ENCODE measurements around the gene UBE2D2.

GRCh38 chr5:139523635-139524445, 37.3 kb upstream of the UBE2D2 start:
- TF ChIP-seq, protein P1, sequence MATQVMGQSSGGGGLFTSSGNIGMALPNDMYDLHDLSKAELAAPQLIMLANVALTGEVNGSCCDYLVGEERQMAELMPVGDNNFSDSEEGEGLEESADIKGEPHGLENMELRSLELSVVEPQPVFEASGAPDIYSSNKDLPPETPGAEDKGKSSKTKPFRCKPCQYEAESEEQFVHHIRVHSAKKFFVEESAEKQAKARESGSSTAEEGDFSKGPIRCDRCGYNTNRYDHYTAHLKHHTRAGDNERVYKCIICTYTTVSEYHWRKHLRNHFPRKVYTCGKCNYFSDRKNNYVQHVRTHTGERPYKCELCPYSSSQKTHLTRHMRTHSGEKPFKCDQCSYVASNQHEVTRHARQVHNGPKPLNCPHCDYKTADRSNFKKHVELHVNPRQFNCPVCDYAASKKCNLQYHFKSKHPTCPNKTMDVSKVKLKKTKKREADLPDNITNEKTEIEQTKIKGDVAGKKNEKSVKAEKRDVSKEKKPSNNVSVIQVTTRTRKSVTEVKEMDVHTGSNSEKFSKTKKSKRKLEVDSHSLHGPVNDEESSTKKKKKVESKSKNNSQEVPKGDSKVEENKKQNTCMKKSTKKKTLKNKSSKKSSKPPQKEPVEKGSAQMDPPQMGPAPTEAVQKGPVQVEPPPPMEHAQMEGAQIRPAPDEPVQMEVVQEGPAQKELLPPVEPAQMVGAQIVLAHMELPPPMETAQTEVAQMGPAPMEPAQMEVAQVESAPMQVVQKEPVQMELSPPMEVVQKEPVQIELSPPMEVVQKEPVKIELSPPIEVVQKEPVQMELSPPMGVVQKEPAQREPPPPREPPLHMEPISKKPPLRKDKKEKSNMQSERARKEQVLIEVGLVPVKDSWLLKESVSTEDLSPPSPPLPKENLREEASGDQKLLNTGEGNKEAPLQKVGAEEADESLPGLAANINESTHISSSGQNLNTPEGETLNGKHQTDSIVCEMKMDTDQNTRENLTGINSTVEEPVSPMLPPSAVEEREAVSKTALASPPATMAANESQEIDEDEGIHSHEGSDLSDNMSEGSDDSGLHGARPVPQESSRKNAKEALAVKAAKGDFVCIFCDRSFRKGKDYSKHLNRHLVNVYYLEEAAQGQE (IDR thresholded peaks at IDR 0.05; ENCODE audit: low read depth): no peak
- TF ChIP-seq CEBPB (IDR thresholded peaks at IDR 0.05) (no peak), MAX (IDR thresholded peaks at IDR 0.05) (no peak), CREB1 (IDR thresholded peaks at IDR 0.05; ENCODE audit: low read depth) (no peak), NFIC (IDR thresholded peaks at IDR 0.05) (no peak), EP300 (IDR thresholded peaks at IDR 0.05; ENCODE audit: borderline replicate concordance) (no peak), TCF12 (IDR thresholded peaks at IDR 0.05; ENCODE audit: low read depth) (no peak), TAF1 (IDR thresholded peaks at IDR 0.05; ENCODE audit: low read depth) (no peak), EGR1 (IDR thresholded peaks at IDR 0.05) (no peak), RAD21 (IDR thresholded peaks at IDR 0.05; ENCODE audit: low read depth) (no peak), FOXM1 (IDR thresholded peaks at IDR 0.05; ENCODE audit: borderline replicate concordance, low read depth) (no peak)
- TF ChIP-seq, protein P2, sequence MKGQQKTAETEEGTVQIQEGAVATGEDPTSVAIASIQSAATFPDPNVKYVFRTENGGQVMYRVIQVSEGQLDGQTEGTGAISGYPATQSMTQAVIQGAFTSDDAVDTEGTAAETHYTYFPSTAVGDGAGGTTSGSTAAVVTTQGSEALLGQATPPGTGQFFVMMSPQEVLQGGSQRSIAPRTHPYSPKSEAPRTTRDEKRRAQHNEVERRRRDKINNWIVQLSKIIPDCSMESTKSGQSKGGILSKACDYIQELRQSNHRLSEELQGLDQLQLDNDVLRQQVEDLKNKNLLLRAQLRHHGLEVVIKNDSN (IDR thresholded peaks at IDR 0.05): no peak
